ENCODE data around the gene EFCAB6. TPM values are rescaled to one million over a fixed set of nuclear protein-coding genes. Genes with fewer than 3 reads are reported as not detected.

The EFCAB6 gene
- total and polyA plus RNA-seq, 4 donors = 0.14 to 2.1 (median 0.53) TPM

DNA sequence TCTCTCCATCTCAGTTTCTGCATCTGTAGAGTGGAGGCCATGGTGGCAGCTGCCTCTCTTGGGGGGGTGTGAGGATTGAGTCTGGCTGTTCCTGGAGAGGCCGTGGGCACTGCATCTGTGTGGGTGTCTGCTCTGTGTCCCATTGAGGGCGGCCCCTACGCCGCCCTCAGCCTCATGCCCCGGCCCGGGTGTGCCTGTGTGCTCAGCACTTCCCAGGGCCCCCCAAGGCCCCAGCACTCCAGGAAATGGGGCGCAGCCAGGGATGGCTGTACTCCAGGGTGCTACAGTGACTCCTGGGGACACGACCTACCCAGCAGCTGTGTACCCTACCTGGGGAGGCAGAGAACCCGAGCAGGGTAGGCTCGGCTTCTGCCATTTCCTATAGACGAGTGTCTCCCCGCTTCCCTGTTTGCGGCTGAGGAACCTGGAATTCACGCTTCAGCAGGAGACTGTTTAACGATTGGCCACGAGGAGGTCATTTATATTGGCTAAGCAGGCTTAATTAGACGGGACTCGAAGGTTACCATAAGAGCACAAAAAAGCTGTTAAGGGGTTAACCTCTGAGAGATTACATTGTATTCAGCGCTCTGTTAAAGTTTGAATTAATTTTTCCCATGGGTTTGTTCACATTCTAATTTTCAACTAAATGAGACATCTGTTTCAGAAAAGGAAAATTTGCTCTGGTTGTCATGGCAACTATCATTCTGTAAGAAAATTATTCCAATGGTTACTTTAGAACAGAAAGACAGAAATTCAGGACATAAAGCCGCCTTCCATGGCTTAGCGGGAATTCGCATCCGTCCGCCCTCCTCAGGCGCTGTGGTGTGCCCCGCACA lies 323.9 kb downstream of the EFCAB6 start:
- no peak for DNase-seq (ENCODE audit: low spot score)
- WGBS = 80% methylated on average over 26 of the region's 26 CpGs
- H3K27me3 ChIP-seq (ENCODE audit: control insufficient read depth in 4 of 4, insufficient read depth in 4 of 4, low read length in 3 of 4) = no peaks in the 10 kb centered on the region

More for the DNA sequence above, 323.9 kb downstream of the EFCAB6 start:
- H3K27ac ChIP-seq (ENCODE audit: low read depth in 1 of 2, low read length in 2 of 2) = no peak overlapping the region
- no peak overlapping the region for H3K4me3 ChIP-seq (ENCODE audit: low read depth in 1 of 3, low read length in 3 of 3)
- TF ChIP-seq YY1 (IDR thresholded peaks at IDR 0.05) (no peak), NR2F2 (IDR thresholded peaks at IDR 0.05) (no peak), ATF3 (IDR thresholded peaks at IDR 0.05) (no peak), HNF4A (conservative IDR thresholded peaks at IDR 0.05) (no peak), GABPA (IDR thresholded peaks at IDR 0.05 in 1 of 2, conservative IDR thresholded peaks at IDR 0.05 in 1 of 2) (no peak), SP1 (IDR thresholded peaks at IDR 0.05) (no peak), REST (IDR thresholded peaks at IDR 0.05) (no peak), TAF1 (conservative IDR thresholded peaks at IDR 0.05) (no peak), CTCF (IDR thresholded peaks at IDR 0.05; ENCODE audit: low read depth, low read length, missing input control) (no peak), EGR1 (IDR thresholded peaks at IDR 0.05; ENCODE audit: low read depth in 2 of 2) (no peak), HNF4G (IDR thresholded peaks at IDR 0.05) (no peak), RAD21 (IDR thresholded peaks at IDR 0.05) (no peak), JUND (IDR thresholded peaks at IDR 0.05) (no peak), FOXA2 (IDR thresholded peaks at IDR 0.05) (no peak)
- TF ChIP-seq, protein P1, sequence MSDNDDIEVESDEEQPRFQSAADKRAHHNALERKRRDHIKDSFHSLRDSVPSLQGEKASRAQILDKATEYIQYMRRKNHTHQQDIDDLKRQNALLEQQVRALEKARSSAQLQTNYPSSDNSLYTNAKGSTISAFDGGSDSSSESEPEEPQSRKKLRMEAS (IDR thresholded peaks at IDR 0.05) = no peak
- TF ChIP-seq, protein P2, sequence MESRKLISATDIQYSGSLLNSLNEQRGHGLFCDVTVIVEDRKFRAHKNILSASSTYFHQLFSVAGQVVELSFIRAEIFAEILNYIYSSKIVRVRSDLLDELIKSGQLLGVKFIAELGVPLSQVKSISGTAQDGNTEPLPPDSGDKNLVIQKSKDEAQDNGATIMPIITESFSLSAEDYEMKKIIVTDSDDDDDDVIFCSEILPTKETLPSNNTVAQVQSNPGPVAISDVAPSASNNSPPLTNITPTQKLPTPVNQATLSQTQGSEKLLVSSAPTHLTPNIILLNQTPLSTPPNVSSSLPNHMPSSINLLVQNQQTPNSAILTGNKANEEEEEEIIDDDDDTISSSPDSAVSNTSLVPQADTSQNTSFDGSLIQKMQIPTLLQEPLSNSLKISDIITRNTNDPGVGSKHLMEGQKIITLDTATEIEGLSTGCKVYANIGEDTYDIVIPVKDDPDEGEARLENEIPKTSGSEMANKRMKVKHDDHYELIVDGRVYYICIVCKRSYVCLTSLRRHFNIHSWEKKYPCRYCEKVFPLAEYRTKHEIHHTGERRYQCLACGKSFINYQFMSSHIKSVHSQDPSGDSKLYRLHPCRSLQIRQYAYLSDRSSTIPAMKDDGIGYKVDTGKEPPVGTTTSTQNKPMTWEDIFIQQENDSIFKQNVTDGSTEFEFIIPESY (IDR thresholded peaks at IDR 0.05) = no peak
- no peak overlapping the region for H3K9ac ChIP-seq (ENCODE audit: low read depth in 1 of 2, low read length in 2 of 2)
- no peaks in the 10 kb centered on the region for H3K4me1 ChIP-seq (ENCODE audit: control insufficient read depth in 4 of 4, insufficient read depth in 4 of 4, low read length in 3 of 4)
- no peaks in the 10 kb centered on the region for H3K9me3 ChIP-seq (ENCODE audit: control insufficient read depth in 4 of 4, low read length in 3 of 4)
- no peaks in the 10 kb centered on the region for H3K36me3 ChIP-seq (ENCODE audit: control insufficient read depth in 4 of 4, insufficient read depth in 3 of 4, low read depth in 1 of 4, low read length in 3 of 4)
